SK-N-SH (cell line): ENCODE data around the gene PTK7.

ENCODE experiments used
- EP300 ChIP-seq, 2 experiments: IDR thresholded peaks; 2 replicates each; pipeline versions ENCODE4 v1.4.0 to v1.6.1; 2012; ENCODE audit warnings: borderline replicate concordance in 1 of 2, low read depth in 1 of 2, low read length in 1 of 2
- TAF1 ChIP-seq: IDR thresholded peaks from 2 replicates; pipeline ENCODE4 v1.6.1; 2012; ENCODE audit warnings: low read depth, mild to moderate bottlenecking, low read length, moderate library complexity, borderline replicate concordance
- TF ChIP-seq, protein P1 (sequence below): fragments of 200-600 bp; sonication (generic); IDR thresholded peaks from 2 replicates; pipeline ENCODE4 v1.6.1; 2017; ENCODE audit warnings: antibody characterized with exemption, mild to moderate bottlenecking, moderate library complexity
- TF ChIP-seq, protein P2 (sequence below): IDR thresholded peaks from 2 replicates; pipeline ENCODE4 v1.6.1; 2012; ENCODE audit warnings: mild to moderate bottlenecking, low read depth, low read length, moderate library complexity

DNA sequence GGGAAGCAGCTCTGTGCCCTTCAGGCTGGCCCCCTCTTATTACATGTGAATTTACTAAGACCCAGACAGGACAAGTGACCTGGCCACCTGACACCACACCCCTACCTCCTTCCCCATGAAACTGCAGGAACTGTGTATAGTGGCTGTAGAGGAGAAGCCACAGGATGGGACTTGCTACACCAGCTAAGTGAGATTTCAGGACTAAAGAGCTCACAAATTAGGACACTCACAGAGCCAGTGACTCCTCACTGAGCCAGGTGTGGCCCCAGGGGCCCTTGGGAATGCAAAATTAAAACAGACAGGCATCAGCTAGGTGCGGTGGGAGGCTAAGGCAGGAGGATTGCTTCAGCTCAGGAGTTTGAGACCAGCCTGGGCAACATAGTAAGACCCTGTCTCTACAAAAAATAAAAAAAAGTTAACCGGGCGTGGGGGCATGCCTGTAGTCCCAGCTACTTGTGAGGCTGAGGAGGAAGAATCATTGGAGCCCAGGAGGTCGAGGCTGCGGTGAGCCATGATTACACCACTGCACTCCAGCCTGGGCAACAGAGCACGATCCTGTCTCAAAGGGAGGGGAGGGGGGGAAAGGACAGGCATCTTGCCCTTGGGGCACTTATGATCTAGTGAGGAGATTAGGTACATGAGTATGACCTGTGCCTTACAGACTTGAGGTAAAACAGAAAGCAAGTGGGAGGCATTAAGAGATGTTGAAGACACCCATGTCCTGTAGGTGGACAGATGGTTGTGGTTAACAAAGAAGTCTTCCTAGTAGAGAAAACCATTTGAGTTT lies 71.8 kb downstream of the PTK7 start:
- TF ChIP-seq EP300 (IDR thresholded peaks at IDR 0.05; ENCODE audit: borderline replicate concordance in 1 of 2, low read depth in 1 of 2, low read length in 1 of 2) (no peak), TAF1 (no peak)
- TF ChIP-seq, protein P1, sequence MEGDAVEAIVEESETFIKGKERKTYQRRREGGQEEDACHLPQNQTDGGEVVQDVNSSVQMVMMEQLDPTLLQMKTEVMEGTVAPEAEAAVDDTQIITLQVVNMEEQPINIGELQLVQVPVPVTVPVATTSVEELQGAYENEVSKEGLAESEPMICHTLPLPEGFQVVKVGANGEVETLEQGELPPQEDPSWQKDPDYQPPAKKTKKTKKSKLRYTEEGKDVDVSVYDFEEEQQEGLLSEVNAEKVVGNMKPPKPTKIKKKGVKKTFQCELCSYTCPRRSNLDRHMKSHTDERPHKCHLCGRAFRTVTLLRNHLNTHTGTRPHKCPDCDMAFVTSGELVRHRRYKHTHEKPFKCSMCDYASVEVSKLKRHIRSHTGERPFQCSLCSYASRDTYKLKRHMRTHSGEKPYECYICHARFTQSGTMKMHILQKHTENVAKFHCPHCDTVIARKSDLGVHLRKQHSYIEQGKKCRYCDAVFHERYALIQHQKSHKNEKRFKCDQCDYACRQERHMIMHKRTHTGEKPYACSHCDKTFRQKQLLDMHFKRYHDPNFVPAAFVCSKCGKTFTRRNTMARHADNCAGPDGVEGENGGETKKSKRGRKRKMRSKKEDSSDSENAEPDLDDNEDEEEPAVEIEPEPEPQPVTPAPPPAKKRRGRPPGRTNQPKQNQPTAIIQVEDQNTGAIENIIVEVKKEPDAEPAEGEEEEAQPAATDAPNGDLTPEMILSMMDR, result no peak
- TF ChIP-seq, protein P2, sequence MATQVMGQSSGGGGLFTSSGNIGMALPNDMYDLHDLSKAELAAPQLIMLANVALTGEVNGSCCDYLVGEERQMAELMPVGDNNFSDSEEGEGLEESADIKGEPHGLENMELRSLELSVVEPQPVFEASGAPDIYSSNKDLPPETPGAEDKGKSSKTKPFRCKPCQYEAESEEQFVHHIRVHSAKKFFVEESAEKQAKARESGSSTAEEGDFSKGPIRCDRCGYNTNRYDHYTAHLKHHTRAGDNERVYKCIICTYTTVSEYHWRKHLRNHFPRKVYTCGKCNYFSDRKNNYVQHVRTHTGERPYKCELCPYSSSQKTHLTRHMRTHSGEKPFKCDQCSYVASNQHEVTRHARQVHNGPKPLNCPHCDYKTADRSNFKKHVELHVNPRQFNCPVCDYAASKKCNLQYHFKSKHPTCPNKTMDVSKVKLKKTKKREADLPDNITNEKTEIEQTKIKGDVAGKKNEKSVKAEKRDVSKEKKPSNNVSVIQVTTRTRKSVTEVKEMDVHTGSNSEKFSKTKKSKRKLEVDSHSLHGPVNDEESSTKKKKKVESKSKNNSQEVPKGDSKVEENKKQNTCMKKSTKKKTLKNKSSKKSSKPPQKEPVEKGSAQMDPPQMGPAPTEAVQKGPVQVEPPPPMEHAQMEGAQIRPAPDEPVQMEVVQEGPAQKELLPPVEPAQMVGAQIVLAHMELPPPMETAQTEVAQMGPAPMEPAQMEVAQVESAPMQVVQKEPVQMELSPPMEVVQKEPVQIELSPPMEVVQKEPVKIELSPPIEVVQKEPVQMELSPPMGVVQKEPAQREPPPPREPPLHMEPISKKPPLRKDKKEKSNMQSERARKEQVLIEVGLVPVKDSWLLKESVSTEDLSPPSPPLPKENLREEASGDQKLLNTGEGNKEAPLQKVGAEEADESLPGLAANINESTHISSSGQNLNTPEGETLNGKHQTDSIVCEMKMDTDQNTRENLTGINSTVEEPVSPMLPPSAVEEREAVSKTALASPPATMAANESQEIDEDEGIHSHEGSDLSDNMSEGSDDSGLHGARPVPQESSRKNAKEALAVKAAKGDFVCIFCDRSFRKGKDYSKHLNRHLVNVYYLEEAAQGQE, result no peak
